ENCODE data around the gene NTMT1. TPM values are rescaled to one million over a fixed set of nuclear protein-coding genes. Genes with fewer than 3 reads are reported as not detected.
A peak's percentile ranks its signal among the peaks of the same experiment; 100 is the strongest.

The NTMT1 gene
- total RNA-seq, 1 donor from 2014 or later: 25.6 TPM

DNA sequence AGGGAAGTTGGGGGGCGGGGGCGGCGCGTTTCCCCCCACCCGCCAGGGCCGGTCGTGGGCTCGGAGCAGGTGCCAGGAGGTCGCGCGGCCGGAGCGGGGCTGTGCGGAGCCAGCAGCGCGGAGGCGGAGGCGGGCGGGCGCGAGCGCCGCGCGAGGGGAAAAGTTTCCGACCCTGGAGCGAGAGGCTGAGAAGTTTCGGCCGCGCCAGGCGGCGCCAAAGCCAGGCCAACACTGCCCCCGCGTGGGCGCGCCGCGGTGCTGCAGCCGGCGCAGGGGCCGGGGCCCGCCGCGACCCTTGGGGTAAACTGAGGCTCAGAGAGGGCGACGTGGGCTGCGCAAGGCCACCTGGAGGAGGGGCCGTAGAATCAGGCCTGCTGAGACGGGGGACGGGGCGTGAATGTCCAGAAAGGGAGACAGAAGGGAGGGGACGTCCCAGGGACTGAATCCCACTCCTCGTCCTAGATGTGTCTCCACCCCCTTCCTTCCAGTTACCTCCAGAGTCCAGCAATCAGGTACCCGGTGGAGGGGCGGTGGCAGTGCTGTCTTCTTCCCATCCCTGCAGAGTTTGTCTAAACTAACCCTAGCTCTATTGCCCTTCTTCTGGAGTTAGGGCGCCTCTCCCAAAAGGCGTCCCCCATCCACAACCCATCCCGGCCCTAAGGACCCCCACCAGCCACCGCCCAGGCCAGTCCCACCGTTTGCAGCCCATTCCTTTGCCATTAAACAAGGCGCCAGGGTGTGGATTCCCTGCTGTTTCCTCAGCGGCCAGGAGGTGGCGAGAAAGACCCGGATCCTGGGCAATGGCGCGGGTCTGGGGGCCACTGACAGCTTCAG lies 15.3 kb upstream of the NTMT1 start:
- DNase-seq (peak; percentile 88), ATAC-seq (peak; percentile 76)
- intact Hi-C loops (cut with DNase I): no loop called here
- TF ChIP-seq, protein P1, sequence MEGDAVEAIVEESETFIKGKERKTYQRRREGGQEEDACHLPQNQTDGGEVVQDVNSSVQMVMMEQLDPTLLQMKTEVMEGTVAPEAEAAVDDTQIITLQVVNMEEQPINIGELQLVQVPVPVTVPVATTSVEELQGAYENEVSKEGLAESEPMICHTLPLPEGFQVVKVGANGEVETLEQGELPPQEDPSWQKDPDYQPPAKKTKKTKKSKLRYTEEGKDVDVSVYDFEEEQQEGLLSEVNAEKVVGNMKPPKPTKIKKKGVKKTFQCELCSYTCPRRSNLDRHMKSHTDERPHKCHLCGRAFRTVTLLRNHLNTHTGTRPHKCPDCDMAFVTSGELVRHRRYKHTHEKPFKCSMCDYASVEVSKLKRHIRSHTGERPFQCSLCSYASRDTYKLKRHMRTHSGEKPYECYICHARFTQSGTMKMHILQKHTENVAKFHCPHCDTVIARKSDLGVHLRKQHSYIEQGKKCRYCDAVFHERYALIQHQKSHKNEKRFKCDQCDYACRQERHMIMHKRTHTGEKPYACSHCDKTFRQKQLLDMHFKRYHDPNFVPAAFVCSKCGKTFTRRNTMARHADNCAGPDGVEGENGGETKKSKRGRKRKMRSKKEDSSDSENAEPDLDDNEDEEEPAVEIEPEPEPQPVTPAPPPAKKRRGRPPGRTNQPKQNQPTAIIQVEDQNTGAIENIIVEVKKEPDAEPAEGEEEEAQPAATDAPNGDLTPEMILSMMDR (IDR thresholded peaks at IDR 0.05): peak; percentile 90
- Histone ChIP-seq H3K36me3 (no peaks in the 10 kb centered on the region), H3K4me1 (peaks cover 31% of the 10 kb centered on the region), H3K9me3 (no peaks in the 10 kb centered on the region), H3K27ac (peak overlapping the region; percentile 79), H3K27me3 (no peaks in the 10 kb centered on the region), H3K4me3 (peak overlapping the region; percentile 63)

DNA sequence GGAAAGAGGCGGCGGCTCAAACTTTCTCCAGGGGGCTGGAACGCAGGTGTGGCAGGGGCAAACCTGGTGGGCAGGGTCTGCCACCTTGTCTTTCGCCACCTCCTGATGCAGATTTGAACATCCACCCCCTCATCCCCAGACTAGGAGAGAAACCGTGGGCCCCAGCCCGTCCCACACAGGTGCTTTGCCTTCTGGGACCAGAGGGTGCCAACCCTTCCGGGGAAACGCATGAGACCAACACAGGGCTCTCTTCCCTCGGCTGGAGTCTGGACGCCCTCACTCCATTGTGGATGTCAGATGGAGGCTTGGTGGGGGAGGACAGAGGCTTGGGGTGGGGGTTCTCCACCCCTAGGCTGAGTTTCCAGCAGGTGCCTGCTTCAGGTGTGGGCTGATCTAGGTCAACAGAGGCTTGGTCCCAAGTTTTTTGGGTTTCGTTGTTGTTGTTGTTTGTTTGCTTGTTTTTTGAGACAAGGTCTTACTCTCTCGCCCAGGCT lies 14.6 kb upstream of the NTMT1 start:
- Histone ChIP-seq H3K36me3 (no peaks in the 10 kb centered on the region), H3K9me3 (no peaks in the 10 kb centered on the region), H3K4me1 (peaks cover 31% of the 10 kb centered on the region), H3K4me3 (no peak overlapping the region), H3K27ac (no peak overlapping the region), H3K27me3 (no peaks in the 10 kb centered on the region)
- TF ChIP-seq, protein P1 (IDR thresholded peaks at IDR 0.05): no peak
- intact Hi-C loops (cut with DNase I): no loop called here
- ATAC-seq (no peak), DNase-seq (no peak)

DNA sequence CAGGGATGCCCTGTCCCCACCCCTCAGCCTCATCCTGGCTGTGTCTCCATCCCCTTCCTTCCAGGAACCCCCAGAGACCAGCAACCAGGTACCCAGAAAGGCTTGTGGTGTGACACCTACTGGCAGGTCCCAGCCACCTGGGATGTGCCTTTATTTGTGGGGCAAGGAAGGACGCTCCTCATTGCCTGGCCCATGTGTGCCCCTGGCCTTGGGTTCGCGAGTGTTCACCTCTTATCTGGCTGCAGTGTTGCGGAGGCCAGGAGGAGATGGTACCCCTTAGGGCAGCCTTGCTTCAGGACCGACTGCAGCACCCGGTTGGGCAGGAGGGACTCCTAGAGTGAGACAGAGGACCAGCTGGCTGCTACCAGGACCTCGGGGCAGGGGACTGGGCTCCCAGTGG lies 13.8 kb upstream of the NTMT1 start:
- no peaks in the 10 kb centered on the region for H3K36me3 ChIP-seq
- no peaks in the 10 kb centered on the region for H3K9me3 ChIP-seq
- ATAC-seq (no peak), DNase-seq (no peak)
- peaks cover 26% of the 10 kb centered on the region for H3K4me1 ChIP-seq
- no peak overlapping the region for H3K4me3 ChIP-seq
- no peaks in the 10 kb centered on the region for H3K27me3 ChIP-seq
- TF ChIP-seq, protein P1 (IDR thresholded peaks at IDR 0.05): no peak
- H3K27ac ChIP-seq: no peak overlapping the region
- intact Hi-C loops (cut with DNase I): no loop called here

DNA sequence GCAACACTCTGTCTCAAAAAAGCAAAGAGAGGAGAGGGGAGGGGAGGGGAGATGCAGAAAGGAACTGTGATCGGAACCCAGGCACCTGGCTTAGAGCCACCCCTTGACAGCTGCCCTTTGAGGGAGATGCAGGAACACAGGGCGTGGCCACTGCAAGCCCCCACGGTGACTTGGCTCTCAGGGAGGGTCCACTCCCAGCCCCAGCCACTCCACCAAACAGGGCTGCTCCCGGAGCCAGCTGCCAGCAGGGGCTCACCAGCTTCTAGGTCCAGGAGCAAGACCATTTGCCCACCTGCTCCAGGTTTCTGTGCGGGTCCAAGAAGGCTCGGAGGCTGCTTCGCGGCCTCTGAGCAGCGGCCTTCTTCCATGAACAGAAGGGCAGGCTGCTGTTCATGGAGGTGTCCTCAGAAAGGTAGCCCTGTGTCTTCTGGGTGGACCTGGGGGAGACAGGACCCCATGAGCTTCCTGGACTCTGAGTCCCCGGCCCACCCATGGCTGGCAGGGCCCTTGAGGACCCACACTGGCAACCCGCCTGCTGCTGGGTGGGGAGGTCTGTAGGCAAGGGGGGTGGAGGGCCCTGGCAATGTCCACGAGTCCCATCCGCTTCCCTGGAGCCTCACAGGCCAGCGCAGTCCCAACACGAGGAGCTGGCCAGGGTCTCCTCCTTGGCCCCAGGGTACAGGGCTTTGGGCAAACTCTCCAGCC lies 13.0 kb upstream of the NTMT1 start:
- H3K36me3 ChIP-seq: no peaks in the 10 kb centered on the region
- H3K27me3 ChIP-seq: no peaks in the 10 kb centered on the region

DNA sequence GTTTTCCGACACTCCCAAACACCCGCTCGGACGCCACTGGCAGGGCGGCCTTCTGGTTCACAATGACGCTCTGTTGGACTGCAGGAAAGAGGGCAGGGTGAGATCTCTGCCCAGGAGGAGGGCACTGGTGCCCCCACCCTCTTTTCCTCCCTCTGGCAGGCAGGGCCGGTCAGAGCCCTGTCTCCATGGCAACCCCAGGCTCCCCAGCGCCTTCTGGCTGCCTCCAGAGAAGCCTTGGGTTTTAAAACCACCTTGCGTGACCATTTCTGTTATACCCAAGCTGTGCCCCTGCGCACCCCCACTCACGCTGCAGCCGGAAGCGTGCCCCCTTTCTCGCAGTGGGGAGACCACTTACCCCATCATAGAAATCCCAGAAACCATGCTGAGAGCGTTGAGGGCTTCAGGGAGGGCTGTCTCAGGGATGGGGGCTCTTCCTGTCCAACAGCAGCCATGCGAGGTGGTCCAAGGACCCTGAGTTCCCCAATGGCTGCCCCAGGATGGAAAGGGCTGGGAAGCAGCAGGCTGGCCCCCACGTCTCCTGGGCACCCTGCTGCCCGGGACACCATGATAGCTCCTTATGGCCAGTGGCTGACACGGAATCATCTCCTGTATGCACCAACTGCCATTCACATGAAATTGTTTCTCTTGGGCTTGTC lies 12.3 kb upstream of the NTMT1 start:
- intact Hi-C loops (cut with DNase I): no loop called here
- Histone ChIP-seq H3K9me3 (no peaks in the 10 kb centered on the region), H3K27ac (no peak overlapping the region), H3K4me1 (peaks cover 15% of the 10 kb centered on the region), H3K27me3 (no peaks in the 10 kb centered on the region), H3K36me3 (no peaks in the 10 kb centered on the region), H3K4me3 (no peak overlapping the region)
- DNase-seq (no peak), ATAC-seq (no peak)
- TF ChIP-seq, protein P1 (IDR thresholded peaks at IDR 0.05): no peak

More for the DNA sequence above, 13.0 kb upstream of the NTMT1 start:
- TF ChIP-seq, protein P1 (IDR thresholded peaks at IDR 0.05): no peak
- H3K4me3 ChIP-seq: no peak overlapping the region
- H3K4me1 ChIP-seq: peaks cover 21% of the 10 kb centered on the region
- ATAC-seq: no peak
- DNase-seq: no peak
- no peak overlapping the region for H3K27ac ChIP-seq
- no peaks in the 10 kb centered on the region for H3K9me3 ChIP-seq
- intact Hi-C loops (cut with DNase I): no loop called here

Data from upper lobe of right lung (tissue), 1 donor.